Measurements from ENCODE around the gene OR2H1. TPM values are rescaled to one million over a fixed set of nuclear protein-coding genes. Genes with fewer than 3 reads are reported as not detected.

Gene OR2H1
- total and polyA plus RNA-seq, 4 donors, result 0.27 to 0.33 TPM; not detected in 2

DNA sequence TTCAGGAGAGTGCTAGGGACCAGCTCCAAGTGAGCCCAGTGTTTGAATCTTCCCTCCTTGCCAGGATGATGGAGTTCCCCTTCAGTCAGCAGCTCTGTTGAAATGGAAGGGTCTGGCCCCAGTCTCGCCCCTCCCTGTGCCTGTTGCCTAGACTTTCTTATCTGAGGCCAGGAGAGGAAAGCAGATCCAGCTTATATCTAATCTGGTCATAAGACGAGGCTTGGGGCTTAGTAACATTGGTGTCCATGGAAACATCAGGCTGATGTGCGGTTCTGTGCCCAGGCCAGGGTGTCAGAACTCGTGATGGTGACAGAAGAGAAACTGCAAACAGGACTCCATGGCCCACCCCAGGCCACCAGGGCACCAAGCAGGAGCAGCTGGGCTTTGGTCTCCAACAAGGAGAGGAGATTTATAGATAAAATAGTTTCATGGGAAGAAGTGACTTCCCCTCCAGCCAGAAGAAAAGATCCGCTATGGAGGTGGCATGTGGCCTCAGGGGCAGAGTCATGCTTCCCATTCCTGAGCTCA lies 21.0 kb downstream of the OR2H1 start:
- no peaks in the 10 kb centered on the region for H3K9me3 ChIP-seq (ENCODE audit: control insufficient read depth, insufficient read depth, low read length)
- H3K27ac ChIP-seq (ENCODE audit: low read depth, low read length), result no peak overlapping the region
- no peak overlapping the region for H3K4me3 ChIP-seq (ENCODE audit: low read depth, low read length)
- no peaks in the 10 kb centered on the region for H3K4me1 ChIP-seq (ENCODE audit: control insufficient read depth, insufficient read depth, low read length)
- 69% methylated on average over 4 of the region's 5 CpGs for WGBS (ENCODE audit: insufficient coverage)
- H3K27me3 ChIP-seq (ENCODE audit: control insufficient read depth, insufficient read depth, low read length), result no peaks in the 10 kb centered on the region
- DNase-seq (ENCODE audit: low read depth in 4 of 6, low spot score in 6 of 6), result no peak
- no peaks in the 10 kb centered on the region for H3K36me3 ChIP-seq (ENCODE audit: control insufficient read depth, insufficient read depth, low read length)

DNA sequence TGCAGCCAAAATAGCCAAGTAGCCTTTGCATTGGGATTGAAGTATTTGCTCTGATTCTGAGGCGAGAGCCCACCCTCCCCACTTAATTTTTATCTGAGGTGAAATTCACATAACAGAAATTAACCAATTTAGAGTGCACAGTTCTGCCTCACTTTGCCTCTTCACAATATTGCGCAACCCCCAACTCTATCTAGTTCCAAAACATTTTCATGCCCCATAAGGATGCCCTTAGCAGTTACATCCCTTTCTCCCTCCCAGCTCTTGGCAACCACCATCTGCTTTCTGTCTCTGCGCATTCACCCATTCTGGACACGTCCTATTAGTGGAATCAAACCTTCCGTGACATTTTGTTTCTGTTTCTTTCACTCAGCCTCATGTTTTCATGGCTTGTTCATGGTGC lies 21.8 kb downstream of the OR2H1 start:
- H3K9me3 ChIP-seq (ENCODE audit: control insufficient read depth, insufficient read depth, low read length), result no peaks in the 10 kb centered on the region
- no peak overlapping the region for H3K27ac ChIP-seq (ENCODE audit: low read depth, low read length)
- no peaks in the 10 kb centered on the region for H3K4me1 ChIP-seq (ENCODE audit: control insufficient read depth, insufficient read depth, low read length)
- H3K4me3 ChIP-seq (ENCODE audit: low read depth, low read length), result no peak overlapping the region
- 90% methylated on average over 4 of the region's 5 CpGs for WGBS (ENCODE audit: insufficient coverage)
- no peaks in the 10 kb centered on the region for H3K27me3 ChIP-seq (ENCODE audit: control insufficient read depth, insufficient read depth, low read length)
- DNase-seq (ENCODE audit: low read depth in 4 of 6, low spot score in 6 of 6), result no peak
- H3K36me3 ChIP-seq (ENCODE audit: control insufficient read depth, insufficient read depth, low read length), result no peaks in the 10 kb centered on the region

DNA sequence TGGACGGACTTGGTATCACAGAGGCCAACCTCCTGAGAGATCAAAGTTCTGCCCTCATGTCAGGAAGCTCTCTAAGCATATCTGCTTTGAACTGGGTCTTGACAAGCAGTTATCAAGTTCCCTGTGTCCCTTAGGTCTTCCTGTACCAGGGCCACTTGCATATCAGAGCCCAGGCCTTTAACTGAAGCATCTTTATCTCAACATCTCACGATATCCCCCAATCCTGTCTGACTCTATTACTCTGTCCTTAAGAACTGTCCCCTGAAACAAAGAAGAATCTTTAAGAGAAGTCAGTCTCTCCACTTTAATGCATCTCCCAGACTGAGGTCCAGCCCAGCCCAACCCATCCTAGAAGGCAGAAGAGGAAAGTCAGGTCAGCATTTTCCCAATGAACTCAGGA lies 22.6 kb downstream of the OR2H1 start:
- H3K4me1 ChIP-seq (ENCODE audit: control insufficient read depth, insufficient read depth, low read length), result no peaks in the 10 kb centered on the region
- no peaks in the 10 kb centered on the region for H3K27me3 ChIP-seq (ENCODE audit: control insufficient read depth, insufficient read depth, low read length)
- H3K27ac ChIP-seq (ENCODE audit: low read depth, low read length), result no peak overlapping the region
- no peaks in the 10 kb centered on the region for H3K36me3 ChIP-seq (ENCODE audit: control insufficient read depth, insufficient read depth, low read length)
- 96% methylated on average over 2 of the region's 2 CpGs for WGBS (ENCODE audit: insufficient coverage)
- no peak for DNase-seq (ENCODE audit: low read depth in 4 of 6, low spot score in 6 of 6)
- H3K9me3 ChIP-seq (ENCODE audit: control insufficient read depth, insufficient read depth, low read length), result no peaks in the 10 kb centered on the region
- H3K4me3 ChIP-seq (ENCODE audit: low read depth, low read length), result no peak overlapping the region

GRCh38 chr6:29483186-29483585 lies 26.2 kb downstream of the OR2H1 start:
- no peaks in the 10 kb centered on the region for H3K36me3 ChIP-seq (ENCODE audit: control insufficient read depth, insufficient read depth, low read length)
- DNase-seq (ENCODE audit: low read depth in 4 of 6, low spot score in 6 of 6), result no peak
- no peaks in the 10 kb centered on the region for H3K27me3 ChIP-seq (ENCODE audit: control insufficient read depth, insufficient read depth, low read length)
- no peak overlapping the region for H3K27ac ChIP-seq (ENCODE audit: low read depth, low read length)
- H3K9me3 ChIP-seq (ENCODE audit: control insufficient read depth, insufficient read depth, low read length), result no peaks in the 10 kb centered on the region
- no peaks in the 10 kb centered on the region for H3K4me1 ChIP-seq (ENCODE audit: control insufficient read depth, insufficient read depth, low read length)
- H3K4me3 ChIP-seq (ENCODE audit: low read depth, low read length), result no peak overlapping the region
- 83% methylated on average over 1 of the region's 3 CpGs for WGBS (ENCODE audit: insufficient coverage)

DNA sequence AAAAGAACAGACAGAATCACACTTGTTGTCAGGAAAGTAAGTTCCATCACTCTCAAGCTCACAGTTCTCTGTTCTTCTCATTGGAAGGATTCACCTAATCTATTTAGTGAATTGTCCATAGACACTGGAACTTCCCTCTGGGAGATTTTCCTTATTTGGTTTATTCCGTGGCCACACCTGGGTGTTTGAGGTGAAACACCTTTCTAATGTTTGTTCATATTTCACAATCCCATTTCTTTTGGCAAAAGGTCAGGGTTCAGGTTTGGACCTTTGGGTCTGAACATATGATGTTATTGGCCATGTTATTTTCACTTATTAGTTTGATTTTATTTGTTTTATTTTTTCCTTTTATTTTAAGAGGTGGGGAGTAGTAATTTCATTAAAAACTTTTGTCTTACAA lies 26.8 kb downstream of the OR2H1 start:
- DNase-seq (ENCODE audit: low read depth in 4 of 6, low spot score in 6 of 6), result no peak
- Histone ChIP-seq H3K27ac (ENCODE audit: low read depth, low read length) (no peak overlapping the region), H3K4me3 (ENCODE audit: low read depth, low read length) (no peak overlapping the region), H3K36me3 (ENCODE audit: control insufficient read depth, insufficient read depth, low read length) (no peaks in the 10 kb centered on the region), H3K27me3 (ENCODE audit: control insufficient read depth, insufficient read depth, low read length) (no peaks in the 10 kb centered on the region), H3K4me1 (ENCODE audit: control insufficient read depth, insufficient read depth, low read length) (no peaks in the 10 kb centered on the region), H3K9me3 (ENCODE audit: control insufficient read depth, insufficient read depth, low read length) (no peaks in the 10 kb centered on the region)
- WGBS (ENCODE audit: insufficient coverage), result no CpG with 5 or more reads among the region's 1 CpG

DNA sequence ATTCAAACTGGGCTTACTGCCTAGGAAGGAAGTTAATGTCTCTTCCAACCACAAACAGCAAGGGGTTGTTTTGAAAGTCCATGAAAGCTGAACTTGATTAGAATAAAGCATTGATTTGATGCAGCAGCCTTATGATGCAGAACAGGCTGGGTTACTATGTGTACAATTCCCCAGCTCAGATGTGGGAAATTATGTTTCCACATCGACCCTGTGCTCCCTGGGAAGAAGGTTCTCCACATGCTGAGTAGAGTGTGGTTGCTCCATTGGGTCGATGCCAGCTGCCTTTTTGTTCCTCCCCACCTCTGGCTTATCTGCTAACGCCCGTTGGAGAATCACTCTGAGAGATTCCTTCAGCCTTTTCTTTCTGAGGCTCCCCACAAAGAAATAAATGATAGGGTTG lies 29.6 kb downstream of the OR2H1 start:
- Histone ChIP-seq H3K27me3 (ENCODE audit: control insufficient read depth, insufficient read depth, low read length) (no peaks in the 10 kb centered on the region), H3K27ac (ENCODE audit: low read depth, low read length) (no peak overlapping the region), H3K9me3 (ENCODE audit: control insufficient read depth, insufficient read depth, low read length) (no peaks in the 10 kb centered on the region), H3K4me3 (ENCODE audit: low read depth, low read length) (no peak overlapping the region), H3K36me3 (ENCODE audit: control insufficient read depth, insufficient read depth, low read length) (no peaks in the 10 kb centered on the region), H3K4me1 (ENCODE audit: control insufficient read depth, insufficient read depth, low read length) (no peaks in the 10 kb centered on the region)
- DNase-seq (ENCODE audit: low read depth in 4 of 6, low spot score in 6 of 6), result no peak
- WGBS (ENCODE audit: insufficient coverage), result 63% methylated on average over 1 of the region's 4 CpGs

DNA sequence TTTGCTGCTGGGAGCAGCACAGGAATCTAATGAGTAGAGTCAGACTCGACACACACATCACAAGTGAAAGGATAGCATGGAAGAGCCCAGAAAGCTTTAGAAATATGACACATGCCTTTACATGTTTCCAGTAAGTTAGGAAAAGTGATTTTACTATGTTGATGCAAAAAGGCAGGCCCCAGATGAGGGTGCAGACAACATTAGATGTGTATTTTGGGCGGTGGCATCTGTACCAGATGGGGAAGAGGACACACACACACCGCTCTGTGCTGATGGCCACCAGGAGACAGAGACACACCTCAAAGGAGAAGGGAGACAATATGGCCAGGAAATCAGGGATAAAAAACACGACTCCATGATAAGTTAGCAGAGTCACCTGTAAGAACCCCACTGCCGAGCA lies 30.2 kb downstream of the OR2H1 start:
- 93% methylated on average over 5 of the region's 5 CpGs for WGBS (ENCODE audit: insufficient coverage)
- no peaks in the 10 kb centered on the region for H3K4me1 ChIP-seq (ENCODE audit: control insufficient read depth, insufficient read depth, low read length)
- DNase-seq (ENCODE audit: low read depth in 4 of 6, low spot score in 6 of 6), result no peak
- H3K36me3 ChIP-seq (ENCODE audit: control insufficient read depth, insufficient read depth, low read length), result no peaks in the 10 kb centered on the region
- H3K4me3 ChIP-seq (ENCODE audit: low read depth, low read length), result no peak overlapping the region
- H3K27me3 ChIP-seq (ENCODE audit: control insufficient read depth, insufficient read depth, low read length), result no peaks in the 10 kb centered on the region
- no peaks in the 10 kb centered on the region for H3K9me3 ChIP-seq (ENCODE audit: control insufficient read depth, insufficient read depth, low read length)
- no peak overlapping the region for H3K27ac ChIP-seq (ENCODE audit: low read depth, low read length)

GRCh38 chr6:29487660-29488059 lies 30.7 kb downstream of the OR2H1 start, which contains the start of gene MAS1L:
MAS1L (minus strand) TSS chr6:29487956; CDS start chr6:29487902, 54 bp downstream.
- Histone ChIP-seq H3K9me3 (ENCODE audit: control insufficient read depth, insufficient read depth, low read length) (no peaks in the 10 kb centered on the region), H3K27ac (ENCODE audit: low read depth, low read length) (no peak within 1 kb of the TSS), H3K4me3 (ENCODE audit: low read depth, low read length) (no peak within 1 kb of the TSS), H3K27me3 (ENCODE audit: control insufficient read depth, insufficient read depth, low read length) (no peaks in the 10 kb centered on the region), H3K36me3 (ENCODE audit: control insufficient read depth, insufficient read depth, low read length) (no peaks in the 10 kb centered on the region), H3K4me1 (ENCODE audit: control insufficient read depth, insufficient read depth, low read length) (no peaks in the 10 kb centered on the region)
- no peak for DNase-seq (ENCODE audit: low read depth in 4 of 6, low spot score in 6 of 6)
- WGBS (ENCODE audit: insufficient coverage), result 60% methylated on average over 2 of the region's 2 CpGs

- no peak overlapping the region for H3K27ac ChIP-seq (ENCODE audit: low read depth, low read length)
- H3K4me3 ChIP-seq (ENCODE audit: low read depth, low read length), result no peak overlapping the region
- no peaks in the 10 kb centered on the region for H3K36me3 ChIP-seq (ENCODE audit: control insufficient read depth, insufficient read depth, low read length)
- H3K27me3 ChIP-seq (ENCODE audit: control insufficient read depth, insufficient read depth, low read length), result no peaks in the 10 kb centered on the region
- no peak for DNase-seq (ENCODE audit: low read depth in 4 of 6, low spot score in 6 of 6)
- no peaks in the 10 kb centered on the region for H3K4me1 ChIP-seq (ENCODE audit: control insufficient read depth, insufficient read depth, low read length)
- no peaks in the 10 kb centered on the region for H3K9me3 ChIP-seq (ENCODE audit: control insufficient read depth, insufficient read depth, low read length)
Observed at GRCh38 chr6:29488874-29489273, 31.9 kb downstream of the OR2H1 start.

GRCh38 chr6:29489286-29489685 lies 32.3 kb downstream of the OR2H1 start:
- no peaks in the 10 kb centered on the region for H3K4me1 ChIP-seq (ENCODE audit: control insufficient read depth, insufficient read depth, low read length)
- 97% methylated on average over 5 of the region's 8 CpGs for WGBS (ENCODE audit: insufficient coverage)
- no peak overlapping the region for H3K27ac ChIP-seq (ENCODE audit: low read depth, low read length)
- H3K4me3 ChIP-seq (ENCODE audit: low read depth, low read length), result no peak overlapping the region
- no peaks in the 10 kb centered on the region for H3K9me3 ChIP-seq (ENCODE audit: control insufficient read depth, insufficient read depth, low read length)
- H3K36me3 ChIP-seq (ENCODE audit: control insufficient read depth, insufficient read depth, low read length), result no peaks in the 10 kb centered on the region
- H3K27me3 ChIP-seq (ENCODE audit: control insufficient read depth, insufficient read depth, low read length), result no peaks in the 10 kb centered on the region
- DNase-seq (ENCODE audit: low read depth in 4 of 6, low spot score in 6 of 6), result no peak
